Prostate gland (tissue), 2 donors: Measurements from ENCODE around the gene RSPH1. TPM values are rescaled to one million over a fixed set of nuclear protein-coding genes. Genes with fewer than 3 reads are reported as not detected.

Experiments used
- DNase-seq: peaks from one replicate; pipeline ENCODE4 v3.0.0-alpha.2; 2019; ENCODE audit warnings: low spot score
- H3K27ac ChIP-seq, 2 donors: fragments of 200-600 bp; sonication (generic); 2 replicates each; pipeline ENCODE4 v1.5.1; 2017 to 2019
- H3K27me3 ChIP-seq: fragments of 200-600 bp; sonication (generic); replicated peaks from 2 replicates; pipeline ENCODE4 v1.5.1; 2019; ENCODE audit not compliant: insufficient read depth
- H3K36me3 ChIP-seq, 2 donors: fragments of 200-600 bp; sonication (generic); 1 replicate in 1 of 2; 2 replicates in 1 of 2; pipeline versions ENCODE4 v1.5.1 to v1.8.1; 2017 to 2019
- H3K4me1 ChIP-seq: fragments of 200-600 bp; sonication (generic); replicated peaks from 2 replicates; pipeline ENCODE4 v1.5.1; 2019
- H3K4me3 ChIP-seq, 2 donors: fragments of 200-600 bp; sonication (generic); 2 replicates each; pipeline ENCODE4 v1.5.1; 2017 to 2019
- H3K9me3 ChIP-seq: fragments of 200-600 bp; sonication (generic); 2 replicates; pipeline ENCODE4 v1.5.1; 2017
- CTCF ChIP-seq, 4 experiments: fragments of 200-600 bp in 2 of 4; fragments of 450-650 bp in 2 of 4; sonication (generic) in 2 of 4; IDR thresholded peaks; 1 replicate in 3 of 4; 2 replicates in 1 of 4; pipeline ENCODE4 v1.5.1; 2016 to 2019; ENCODE audit warnings: antibody characterized with exemption in 4 of 4, mild to moderate bottlenecking in 2 of 4, moderate library complexity in 2 of 4
- POLR2A ChIP-seq: fragments of 450-650 bp; IDR thresholded peaks from one replicate; pipeline ENCODE4 v1.6.1; 2016; ENCODE audit warnings: antibody characterized with exemption, mild to moderate bottlenecking
- POLR2AphosphoS5 ChIP-seq: sonication (generic); formaldehyde crosslinking; IDR thresholded peaks from one replicate; pipeline ENCODE4 v1.6.1; 2017; ENCODE audit warnings: antibody characterized with exemption
- WGBS: methylation state at CpG from one replicate; pipeline ENCODE4 v1.1.5; 2018; 5-methylcytosine and 5-hydroxymethylcytosine counted together
- intact Hi-C: fragments of 100-400 bp; cut with DNase I; formaldehyde crosslinking; loops from one replicate; pipeline ENCODE4 v1.14.2; 2022
- total RNA-seq, 2 donors: library from RNA; depleted of rRNA; stranded (reverse); fragments of >200 nt; gene quantifications; one replicate each; pipeline ENCODE4 v1.1.0, GENCODE V29; 2016

RSPH1 gene
- total RNA-seq, 2 donors from 2014 or later, result 1.6 to 2.6 TPM

DNA sequence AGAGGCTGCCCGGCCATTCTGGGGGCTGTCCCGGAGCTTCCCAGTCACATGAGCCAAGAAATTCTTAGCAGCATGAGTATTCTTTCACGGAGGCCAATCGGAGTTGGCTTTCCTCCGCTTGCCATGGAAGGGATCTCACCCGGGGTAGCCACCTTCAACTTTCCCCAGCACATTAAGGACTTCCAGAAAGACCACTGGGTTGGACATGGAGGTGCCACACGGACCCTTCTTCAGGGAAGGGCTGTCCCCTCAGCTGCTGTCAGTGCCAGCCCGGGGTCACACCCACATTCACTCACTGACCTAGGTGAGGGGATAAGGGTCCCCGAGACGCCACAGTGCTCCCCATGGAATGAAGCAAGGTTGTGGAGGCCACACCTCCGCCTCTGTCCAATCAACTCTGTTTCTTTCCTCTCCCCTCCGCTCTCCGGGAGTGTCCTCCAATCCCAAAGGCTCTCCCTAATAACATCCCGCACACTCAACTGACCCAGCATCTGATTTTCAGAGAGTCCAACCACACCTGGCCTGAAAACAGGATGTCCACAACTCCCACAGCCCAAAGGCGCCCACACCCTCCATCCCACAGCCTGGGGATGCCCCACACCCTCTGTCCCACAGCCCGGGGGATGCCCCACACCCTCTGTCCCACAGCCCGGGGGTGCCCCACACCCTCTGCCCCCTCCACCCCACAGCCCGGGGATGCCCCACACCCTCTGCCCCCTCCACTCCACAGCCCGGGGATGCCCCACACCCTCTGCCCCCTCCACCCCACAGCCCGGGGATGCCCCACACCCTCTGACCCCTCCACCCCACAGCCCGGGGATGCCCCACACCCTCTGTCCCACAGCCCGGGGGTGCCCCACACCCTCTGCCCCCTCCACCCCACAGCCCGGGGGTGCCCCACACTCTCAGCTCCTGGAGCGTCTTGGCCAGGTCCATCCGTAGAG, 19.4 kb downstream of the RSPH1 start:
- Histone ChIP-seq H3K27ac (no peak overlapping the region), H3K36me3 (no peaks in the 10 kb centered on the region), H3K4me1 (peaks cover 5% of the 10 kb centered on the region), H3K9me3 (no peaks in the 10 kb centered on the region), H3K27me3 (no peaks in the 10 kb centered on the region), H3K4me3 (no peak overlapping the region)
- WGBS, result 90% methylated on average over 20 of the region's 25 CpGs
- intact Hi-C loops, result no loop called here
- DNase-seq, result no peak
- TF ChIP-seq POLR2AphosphoS5, result no peak
- no peak for TF ChIP-seq CTCF (IDR thresholded peaks at IDR 0.05)
- no peak for TF ChIP-seq POLR2A

DNA sequence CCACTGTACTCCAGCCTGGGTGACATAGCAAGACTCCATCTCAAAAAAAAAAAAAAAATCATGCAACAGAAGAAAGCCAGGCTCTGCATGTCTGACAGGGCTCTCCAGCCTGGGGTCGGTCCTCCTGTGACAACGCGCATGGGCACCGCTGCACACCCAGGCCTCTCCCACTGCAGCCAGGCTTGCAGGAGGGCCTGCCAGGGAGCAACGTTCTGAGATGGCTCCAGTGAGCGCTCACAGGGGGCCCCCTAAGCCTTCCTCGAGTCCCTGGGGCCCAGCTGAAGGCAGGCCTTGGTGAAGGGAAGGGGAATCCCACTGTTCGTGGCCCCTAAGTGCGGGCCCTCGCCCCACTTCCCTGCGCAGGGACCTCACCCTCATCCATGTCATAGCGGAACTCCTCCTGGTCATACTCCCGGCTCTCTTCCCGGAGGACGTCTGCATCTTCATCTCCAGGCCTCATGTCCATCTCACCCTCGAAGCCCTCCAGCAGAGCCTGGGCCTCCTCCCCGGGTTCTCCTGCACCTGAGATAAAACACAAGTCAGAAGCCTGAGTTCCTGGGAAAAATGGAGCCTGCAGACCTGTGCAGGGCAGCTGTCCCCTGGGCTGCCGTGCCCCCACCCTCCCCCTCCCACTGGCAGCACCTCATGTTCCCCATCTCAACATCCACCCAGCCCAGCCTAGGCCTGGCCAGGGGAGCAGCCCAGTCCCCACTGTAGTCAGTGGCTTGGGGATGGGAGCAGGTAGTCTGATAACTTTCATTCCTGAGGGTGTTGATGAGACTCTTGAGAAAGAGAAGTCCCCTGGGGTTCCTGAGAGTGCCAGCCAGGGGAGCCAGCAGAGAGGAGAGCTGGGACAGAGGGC, 20.3 kb downstream of the RSPH1 start:
- peaks cover 5% of the 10 kb centered on the region for H3K4me1 ChIP-seq
- no peaks in the 10 kb centered on the region for H3K9me3 ChIP-seq
- intact Hi-C loops, result no loop called here
- no peaks in the 10 kb centered on the region for H3K27me3 ChIP-seq
- H3K36me3 ChIP-seq, result no peaks in the 10 kb centered on the region
- DNase-seq, result no peak
- no peak overlapping the region for H3K4me3 ChIP-seq
- no peak overlapping the region for H3K27ac ChIP-seq
- 90% methylated on average over 18 of the region's 18 CpGs for WGBS
- TF ChIP-seq POLR2AphosphoS5 (no peak), POLR2A (no peak), CTCF (IDR thresholded peaks at IDR 0.05) (no peak)

DNA sequence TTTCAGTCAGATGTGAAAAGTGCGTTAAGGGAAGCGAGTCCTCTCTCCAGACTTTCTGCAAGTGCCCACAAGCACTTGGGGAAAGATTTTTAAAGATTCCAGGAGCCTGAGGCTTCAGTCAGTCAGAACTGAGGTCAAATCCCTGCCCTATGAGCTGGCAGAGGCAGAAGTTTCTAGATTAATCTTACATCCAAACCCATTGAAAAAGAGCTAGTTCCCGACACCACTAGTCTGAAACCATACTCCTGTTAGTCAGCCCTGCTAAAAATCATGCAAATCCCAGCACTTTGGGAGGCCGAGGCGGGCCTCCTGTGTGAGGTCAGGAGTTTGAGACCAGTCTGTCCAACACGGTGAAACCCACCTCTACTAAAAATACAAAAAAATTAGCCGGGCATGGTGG, 21.0 kb downstream of the RSPH1 start:
- TF ChIP-seq POLR2A (no peak), POLR2AphosphoS5 (no peak), CTCF (IDR thresholded peaks at IDR 0.05) (no peak)
- H3K9me3 ChIP-seq, result no peaks in the 10 kb centered on the region
- H3K27ac ChIP-seq, result no peak overlapping the region
- H3K27me3 ChIP-seq, result no peaks in the 10 kb centered on the region
- no peak for DNase-seq
- no peak overlapping the region for H3K4me3 ChIP-seq
- peaks cover 5% of the 10 kb centered on the region for H3K4me1 ChIP-seq
- intact Hi-C loops, result no loop called here
- WGBS, result 96% methylated on average over 7 of the region's 7 CpGs
- no peaks in the 10 kb centered on the region for H3K36me3 ChIP-seq

GRCh38 chr21:42474043-42474831, 21.8 kb downstream of the RSPH1 start:
- intact Hi-C loops, result no loop called here
- no peak overlapping the region for H3K27ac ChIP-seq

More at GRCh38 chr21:42474043-42474831, 21.8 kb downstream of the RSPH1 start:
- peaks cover 7% of the 10 kb centered on the region for H3K4me1 ChIP-seq
- H3K9me3 ChIP-seq, result no peaks in the 10 kb centered on the region
- peak; percentile 57 for DNase-seq
- TF ChIP-seq POLR2AphosphoS5 (peak; percentile 57), POLR2A (no peak)
- no peaks in the 10 kb centered on the region for H3K27me3 ChIP-seq
- no peaks in the 10 kb centered on the region for H3K36me3 ChIP-seq
- H3K4me3 ChIP-seq, result no peak overlapping the region
- 72% methylated on average over 14 of the region's 14 CpGs for WGBS
